NCI-H510A treated with DMSO at 0.1 percent for 48 hours (cell line): ENCODE data around the gene DNMT3L.
A peak's percentile ranks its signal among the peaks of the same experiment; 100 is the strongest.

Experiments
- DNase-seq: peaks from one replicate; lab custom pipeline; 2025; lab: John Stamatoyannopoulos, UW

DNMT3L gene

DNA sequence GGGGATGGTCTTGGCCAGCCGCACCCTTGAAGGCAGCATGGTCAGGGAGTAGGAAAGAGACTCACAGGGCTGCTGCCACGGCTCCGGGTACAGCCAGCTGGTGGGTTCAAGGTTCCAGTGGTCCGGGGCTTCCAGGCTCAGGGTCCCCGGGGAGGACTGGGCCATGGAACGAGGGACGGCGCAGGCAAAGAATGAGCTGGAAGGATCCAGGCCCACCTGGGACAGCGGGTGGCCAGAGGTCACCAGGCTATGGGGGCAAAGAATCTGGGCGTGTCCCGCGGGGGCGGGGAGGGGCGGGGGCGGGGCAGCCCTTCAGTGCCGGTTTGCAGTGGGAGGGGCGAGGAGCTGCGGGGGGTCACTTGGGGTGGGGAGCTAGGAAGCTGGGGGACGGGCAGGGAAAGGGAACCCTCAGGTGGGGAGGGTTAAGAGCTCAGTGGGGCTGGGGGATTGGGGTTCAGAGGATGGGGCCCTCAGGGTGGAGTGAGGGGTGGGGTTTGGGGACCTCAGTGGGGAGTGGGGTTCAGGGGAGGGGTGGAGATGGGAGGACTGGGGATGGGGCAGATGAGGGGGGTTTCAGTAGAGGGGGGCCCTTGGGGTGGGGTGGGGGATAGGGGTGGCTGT is at the start of gene DNMT3L:
Gene DNMT3L, minus strand, starts transcription at position 223 of the 621 bp plus-strand sequence. CDS start 638 bp downstream, outside the sequence.
- no peak for DNase-seq

DNA sequence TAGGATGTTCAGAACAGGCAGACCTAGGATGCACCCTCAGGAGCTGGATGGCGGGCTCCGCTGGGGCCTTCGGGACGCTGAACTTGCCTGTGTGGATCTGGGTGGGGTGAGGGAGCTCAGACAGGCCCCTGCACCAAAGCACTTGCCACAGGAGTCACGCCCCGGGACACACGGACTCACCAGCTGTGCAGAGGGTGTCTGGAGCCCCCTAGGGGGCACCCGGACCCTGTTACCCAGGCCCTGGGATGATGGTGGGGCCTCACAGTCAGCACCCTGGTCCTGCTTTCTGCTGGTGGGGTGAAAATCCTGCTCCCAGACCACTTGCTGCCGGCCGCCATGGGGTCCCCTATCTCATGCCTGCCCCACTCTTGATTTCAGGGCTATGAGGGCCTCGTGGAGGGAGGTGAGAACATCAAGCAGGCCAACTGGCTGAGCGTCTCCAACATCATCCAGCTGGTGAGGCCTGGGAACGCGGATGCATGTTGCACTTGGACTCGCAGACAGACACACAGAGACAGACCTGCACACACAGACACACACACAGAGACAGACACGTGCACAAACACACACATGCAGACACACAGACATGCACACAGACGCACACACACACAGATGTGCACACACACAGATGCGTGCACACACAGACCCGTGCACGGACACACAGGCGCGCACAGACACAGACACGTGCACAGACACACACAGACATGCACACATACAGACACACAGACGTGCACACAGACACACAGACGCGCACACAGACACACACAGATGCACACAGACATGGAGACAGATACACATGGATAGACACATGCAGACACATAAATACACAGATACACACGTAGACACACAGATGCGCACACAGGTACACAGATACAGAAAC is 49.2 kb upstream of the DNMT3L start:
- no peak for DNase-seq

- DNase-seq, result no peak
These were observed 45.4 kb upstream of the DNMT3L start for GRCh38 chr21:44306936-44307704.

DNA sequence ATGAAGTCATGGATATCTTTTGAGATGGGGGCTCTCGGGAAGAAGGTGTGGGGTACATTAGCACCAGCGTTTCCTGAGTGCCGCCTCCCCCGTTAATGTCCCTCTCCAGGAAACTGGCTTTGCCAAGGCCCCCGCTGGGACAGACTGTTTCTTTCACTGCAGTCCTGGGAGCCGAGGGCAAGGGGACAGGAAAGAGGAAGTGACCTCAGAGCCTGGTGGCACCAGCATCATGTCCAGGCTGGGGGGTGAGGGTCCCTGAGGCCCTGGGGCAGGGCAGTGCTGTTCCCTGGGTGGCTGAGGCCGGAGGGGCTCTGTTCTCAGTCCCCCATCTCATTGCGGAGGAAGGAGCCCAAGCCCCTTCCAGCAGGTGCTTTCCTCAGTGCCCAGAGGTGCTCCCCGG is 44.0 kb upstream of the DNMT3L start:
- no peak for DNase-seq

GRCh38 chr21:44304877-44305293 is 43.2 kb upstream of the DNMT3L start:
- peak; percentile 12 for DNase-seq

DNA sequence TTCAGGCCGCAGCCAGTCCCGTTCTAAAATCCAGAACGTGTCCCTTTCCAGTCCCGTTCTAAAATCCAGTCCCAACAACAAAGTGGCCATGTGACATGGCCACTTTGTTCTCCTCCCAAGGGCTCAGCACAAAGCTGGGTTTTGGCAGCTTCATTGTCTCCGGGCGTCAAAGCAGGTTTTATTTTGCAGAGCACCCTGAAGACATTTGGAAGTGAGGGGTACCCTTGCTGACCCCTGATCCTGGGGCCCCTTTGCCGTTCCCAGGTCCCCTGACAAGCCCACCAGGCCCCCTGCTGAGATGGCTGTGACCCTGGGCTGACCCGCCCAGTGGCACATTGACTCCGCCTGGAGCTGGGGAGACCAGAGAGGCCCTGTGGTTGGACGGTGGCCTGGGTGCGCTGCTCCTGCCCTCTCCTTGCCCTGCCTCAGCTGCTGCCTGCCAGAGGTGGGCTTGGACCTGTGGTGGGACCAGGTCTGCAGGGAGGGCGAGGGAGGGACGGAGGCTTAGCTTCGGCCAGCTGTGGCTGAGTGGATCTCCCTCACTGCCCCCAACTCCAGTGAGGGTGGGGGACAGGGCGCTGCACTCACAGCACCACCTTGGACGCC is 42.4 kb upstream of the DNMT3L start:
- DNase-seq, result no peak

DNA sequence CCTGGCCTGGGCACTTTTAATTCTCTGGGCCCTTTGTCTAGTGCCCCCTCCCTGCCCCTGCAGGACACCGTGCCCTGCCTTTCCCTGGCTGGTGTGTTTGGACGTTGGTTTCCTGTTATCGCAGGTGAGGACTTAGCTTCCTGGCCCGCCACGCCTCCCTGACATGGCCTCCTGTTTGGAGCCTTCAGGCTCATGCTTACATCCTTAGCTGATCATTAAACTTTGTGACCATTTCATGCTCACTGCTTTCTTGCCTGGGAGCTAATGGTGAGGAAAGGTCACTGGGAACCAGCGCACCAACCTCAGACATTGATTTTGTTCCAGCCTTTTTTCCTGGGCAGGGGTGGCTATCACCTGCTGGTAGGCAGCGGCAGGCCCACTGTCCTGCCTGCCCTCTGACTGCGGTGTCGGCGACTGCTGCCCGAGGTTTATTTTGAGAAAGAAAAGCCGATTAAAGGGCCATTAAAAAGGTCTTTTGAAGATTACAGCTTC is 41.8 kb upstream of the DNMT3L start:
- DNase-seq, result no peak

DNA sequence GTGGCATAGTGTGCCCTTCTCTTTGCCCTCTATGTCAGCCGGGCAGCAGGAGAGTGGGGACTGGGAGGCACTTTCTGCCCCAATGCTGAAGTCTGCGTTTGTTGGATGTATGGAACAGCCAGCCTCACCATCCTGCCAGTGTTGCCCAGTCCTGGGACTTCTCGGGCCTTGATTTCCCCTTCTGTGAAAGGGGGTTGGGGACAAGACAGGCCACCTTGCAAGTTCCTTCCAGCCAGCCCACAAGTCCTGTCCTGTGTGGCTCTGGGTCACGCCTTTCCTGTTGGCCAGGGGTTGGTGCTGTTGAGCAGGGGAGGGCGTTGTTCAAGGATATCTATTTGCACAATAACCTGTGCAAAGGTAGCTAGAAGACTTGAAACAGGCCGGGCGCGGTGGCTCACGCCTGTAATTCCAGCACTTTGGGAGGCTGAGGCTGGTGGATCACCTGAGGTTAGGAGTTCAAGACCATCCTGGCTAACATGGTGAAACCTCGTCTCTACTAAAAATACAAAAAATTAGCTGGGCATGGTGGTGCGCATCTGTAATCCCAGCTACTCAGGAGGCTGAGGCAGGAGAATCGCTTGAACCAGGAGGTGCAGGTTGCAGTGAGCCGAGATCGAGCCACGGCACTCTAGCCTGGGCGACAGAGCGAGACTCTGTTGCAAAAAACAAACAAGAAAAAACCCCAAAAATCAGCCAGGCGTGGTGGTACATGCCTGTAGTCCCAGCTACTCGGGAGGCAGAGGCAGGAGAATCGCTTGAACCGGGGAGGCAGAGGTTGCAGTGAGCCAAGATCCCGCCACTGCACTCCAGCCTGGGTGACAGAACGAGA is 41.1 kb upstream of the DNMT3L start:
- peak; percentile 27 for DNase-seq

DNA sequence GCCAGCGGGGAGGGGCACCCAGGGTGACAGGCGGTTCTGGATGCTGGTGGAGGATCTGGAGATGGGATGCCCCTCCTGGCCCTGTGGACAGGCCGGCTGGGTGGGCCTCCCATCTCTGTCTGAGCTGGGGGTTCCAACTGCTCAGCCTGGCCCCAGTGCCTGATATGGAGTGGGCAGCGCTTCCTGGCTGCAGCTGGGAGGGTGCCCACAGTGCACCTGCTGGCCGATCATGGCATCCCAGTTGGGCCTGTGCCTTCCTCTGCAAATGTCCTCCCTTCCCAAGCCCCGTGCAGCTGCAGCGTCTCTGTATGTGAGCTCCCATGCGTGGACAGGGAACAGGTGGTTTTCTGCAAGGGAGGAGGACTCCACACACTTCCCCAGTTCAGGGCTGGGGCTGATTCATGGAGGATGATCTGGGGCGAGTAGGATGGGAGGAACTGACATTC is 40.3 kb upstream of the DNMT3L start:
- DNase-seq, result peak; percentile 9

DNA sequence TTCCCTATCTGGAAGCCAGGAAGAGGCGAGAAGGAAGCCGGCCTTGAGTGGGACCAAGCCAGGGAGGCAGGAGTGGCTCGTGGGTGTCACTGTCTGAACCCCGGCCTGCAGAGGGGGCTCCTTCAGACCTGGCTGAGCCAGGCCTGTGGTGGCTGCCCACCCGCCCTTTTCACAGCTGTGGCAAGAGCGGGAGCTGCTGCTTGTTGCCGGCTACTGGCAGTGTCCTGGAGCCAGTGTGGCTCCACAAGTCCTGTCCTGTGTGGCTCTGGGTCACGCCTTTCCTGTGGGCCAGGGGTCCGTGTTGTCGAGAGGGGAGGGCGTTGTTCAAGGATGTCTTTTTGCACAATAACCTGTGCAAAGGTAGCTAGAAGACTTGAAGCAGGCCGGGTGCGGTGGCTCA is 39.4 kb upstream of the DNMT3L start:
- no peak for DNase-seq

GRCh38 chr21:44300262-44300959 is 38.7 kb upstream of the DNMT3L start:
- DNase-seq, result peak; percentile 40

DNA sequence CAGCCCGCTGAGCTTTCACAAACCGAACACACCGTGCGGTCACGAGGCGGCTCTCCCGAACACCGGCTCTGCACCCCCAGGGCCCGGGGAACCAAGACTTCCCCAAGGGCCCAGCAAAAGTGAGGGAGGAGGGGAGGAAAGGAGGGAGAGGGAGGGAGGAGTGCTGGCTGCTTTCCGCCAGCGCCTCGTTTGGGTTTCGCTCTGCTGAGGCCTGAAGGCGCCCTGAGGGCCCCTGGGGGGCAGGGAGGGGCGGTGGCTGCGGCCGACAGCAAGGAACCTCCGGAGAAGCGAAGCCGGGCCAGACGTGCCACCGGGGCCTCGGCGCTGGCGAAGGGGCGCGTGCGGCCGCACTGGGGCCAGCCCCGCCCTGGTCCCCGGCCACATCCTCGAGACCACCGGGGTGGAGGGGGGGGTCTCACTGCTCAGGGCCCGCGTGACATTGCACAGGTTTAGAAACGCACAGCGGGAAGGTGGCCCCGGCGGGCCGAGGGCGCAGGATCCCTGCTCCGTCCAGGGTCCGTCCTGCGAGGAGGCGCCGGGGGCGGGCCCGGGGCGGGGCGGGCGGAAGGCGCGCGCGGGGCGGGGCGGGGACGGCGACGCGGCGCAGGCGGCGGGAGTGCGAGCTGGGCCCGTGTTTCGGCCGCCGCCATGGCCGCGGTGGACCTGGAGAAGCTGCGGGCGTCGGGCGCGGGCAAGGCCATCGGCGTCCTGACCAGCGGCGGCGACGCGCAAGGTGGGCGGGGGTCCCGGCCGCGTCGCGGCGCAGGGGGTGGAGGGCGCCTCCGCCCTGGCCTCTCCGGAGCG is 38.0 kb upstream of the DNMT3L start, which contains the start of gene PFKL:
Gene PFKL, plus strand, starts transcription at position 596 of the 804 bp plus-strand sequence. Its CDS starts 53 bp downstream, at position 649.
- peak; percentile 59 for DNase-seq

GRCh38 chr21:44299085-44299457 is 37.4 kb upstream of the DNMT3L start:
- no peak for DNase-seq

DNA sequence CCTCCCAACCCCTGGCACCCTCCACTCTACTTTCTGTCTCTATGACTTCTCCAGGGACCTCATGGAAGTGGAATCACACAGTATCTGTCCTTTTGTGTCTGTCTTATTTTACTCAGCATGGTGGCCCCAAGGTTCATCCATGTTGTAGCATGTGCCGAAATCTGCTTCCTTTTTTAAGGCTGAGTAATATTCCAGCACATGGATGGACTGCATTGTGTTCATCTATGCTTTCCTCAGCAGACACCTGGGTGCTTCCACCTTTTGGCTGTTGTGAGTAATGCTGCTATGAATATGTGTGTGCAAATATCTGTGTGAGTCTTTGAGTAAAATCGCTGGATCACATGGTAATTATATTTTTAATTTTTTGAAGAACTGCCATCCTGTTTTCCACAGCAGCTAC is 36.6 kb upstream of the DNMT3L start:
- DNase-seq, result no peak

- DNase-seq, result peak; percentile 84
These were observed 36.0 kb upstream of the DNMT3L start for GRCh38 chr21:44297525-44298290.

DNA sequence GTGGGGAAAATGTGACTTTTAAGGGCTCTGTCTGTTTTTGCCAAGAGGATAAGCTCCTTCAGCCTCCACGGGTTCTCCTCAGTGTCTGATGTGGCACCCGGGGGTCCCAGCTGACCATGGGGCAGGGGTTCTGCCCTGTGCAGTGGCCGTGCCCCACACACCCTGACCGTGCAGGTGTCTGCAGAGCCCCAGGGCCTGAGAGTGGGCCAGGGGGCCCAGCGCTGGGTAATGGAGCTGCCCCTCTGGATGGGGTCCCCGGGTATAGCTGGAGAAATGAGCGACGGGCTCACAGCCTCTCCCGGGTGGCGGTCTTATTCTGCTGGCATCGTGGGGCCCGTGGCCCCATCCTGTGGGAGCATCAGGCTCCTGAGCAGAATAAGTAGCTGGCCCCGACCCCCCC is 35.2 kb upstream of the DNMT3L start:
- DNase-seq, result no peak

- DNase-seq, result no peak
These were observed 34.4 kb upstream of the DNMT3L start for GRCh38 chr21:44296103-44296519.

DNA sequence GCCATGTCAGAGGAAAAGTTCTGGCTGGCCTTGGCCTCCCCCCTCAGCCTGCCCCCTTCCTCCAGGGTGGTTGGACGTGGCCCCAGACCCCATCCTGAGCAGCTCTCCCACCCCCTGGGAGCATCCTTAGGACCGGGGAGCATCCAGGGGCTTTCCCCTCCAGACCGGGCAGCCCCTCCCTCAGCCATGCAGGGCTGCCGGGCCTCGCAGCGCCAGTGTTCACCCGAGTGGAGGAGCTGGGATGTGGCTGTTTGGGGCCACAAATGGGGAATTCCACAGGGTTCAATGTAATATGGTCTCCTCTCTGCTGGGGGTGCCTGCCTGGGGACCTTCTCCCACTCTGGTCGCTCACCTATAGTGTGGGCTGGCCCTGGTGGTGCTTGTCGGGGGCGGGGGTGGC is 33.9 kb upstream of the DNMT3L start:
- no peak for DNase-seq

- no peak for DNase-seq
These were observed 33.5 kb upstream of the DNMT3L start for GRCh38 chr21:44295163-44295573.
